Vagina (tissue), 2 donors: ENCODE results near the gene SPHK2.

Source experiments
- POLR2A ChIP-seq, 2 donors: fragments of 450-650 bp; IDR thresholded peaks; one replicate each; pipeline ENCODE4 v1.6.1; 2017; ENCODE audit warnings: antibody characterized with exemption in 2 of 2, mild to moderate bottlenecking in 2 of 2, moderate library complexity in 2 of 2
- POLR2AphosphoS5 ChIP-seq, 2 donors: sonication (generic); formaldehyde crosslinking; IDR thresholded peaks; one replicate each; pipeline ENCODE4 v1.9.0; 2017; ENCODE audit warnings: antibody characterized with exemption in 2 of 2, mild to moderate bottlenecking in 2 of 2, low read depth in 1 of 2; ENCODE audit not compliant: insufficient read depth in 1 of 2

- TF ChIP-seq POLR2AphosphoS5 (IDR thresholded peaks at IDR 0.05; ENCODE audit: insufficient read depth in 1 of 2, low read depth in 1 of 2) (no peak), POLR2A (IDR thresholded peaks at IDR 0.05) (no peak)
Measured at GRCh38 chr19:48615231-48616040, 3.9 kb upstream of the SPHK2 start.
